ENCODE results near the gene ZNF346.

DNA sequence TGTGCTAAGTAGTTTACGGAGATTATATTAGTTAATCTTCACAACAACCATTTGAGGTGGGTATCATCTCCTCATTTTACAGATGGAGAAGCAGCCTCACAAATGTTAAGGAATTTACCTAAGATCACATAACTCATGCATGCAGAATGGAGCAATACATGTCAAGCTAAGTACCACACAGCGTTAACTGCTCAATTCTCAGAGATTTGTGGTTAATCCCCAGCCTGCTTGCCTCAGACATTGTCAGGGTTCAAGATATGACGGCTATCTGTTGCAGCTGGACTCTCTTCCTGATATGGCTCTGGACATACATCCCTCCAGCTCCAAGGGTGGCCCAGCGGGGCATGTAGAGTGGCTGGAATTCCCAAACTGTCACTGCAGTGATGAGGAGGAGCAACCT, 7.3 kb upstream of the ZNF346 start:
- no peak for TF ChIP-seq EZH2 (IDR thresholded peaks at IDR 0.05; ENCODE audit: borderline replicate concordance, low read depth, low read length, severe bottlenecking)
- TF ChIP-seq, protein P1, sequence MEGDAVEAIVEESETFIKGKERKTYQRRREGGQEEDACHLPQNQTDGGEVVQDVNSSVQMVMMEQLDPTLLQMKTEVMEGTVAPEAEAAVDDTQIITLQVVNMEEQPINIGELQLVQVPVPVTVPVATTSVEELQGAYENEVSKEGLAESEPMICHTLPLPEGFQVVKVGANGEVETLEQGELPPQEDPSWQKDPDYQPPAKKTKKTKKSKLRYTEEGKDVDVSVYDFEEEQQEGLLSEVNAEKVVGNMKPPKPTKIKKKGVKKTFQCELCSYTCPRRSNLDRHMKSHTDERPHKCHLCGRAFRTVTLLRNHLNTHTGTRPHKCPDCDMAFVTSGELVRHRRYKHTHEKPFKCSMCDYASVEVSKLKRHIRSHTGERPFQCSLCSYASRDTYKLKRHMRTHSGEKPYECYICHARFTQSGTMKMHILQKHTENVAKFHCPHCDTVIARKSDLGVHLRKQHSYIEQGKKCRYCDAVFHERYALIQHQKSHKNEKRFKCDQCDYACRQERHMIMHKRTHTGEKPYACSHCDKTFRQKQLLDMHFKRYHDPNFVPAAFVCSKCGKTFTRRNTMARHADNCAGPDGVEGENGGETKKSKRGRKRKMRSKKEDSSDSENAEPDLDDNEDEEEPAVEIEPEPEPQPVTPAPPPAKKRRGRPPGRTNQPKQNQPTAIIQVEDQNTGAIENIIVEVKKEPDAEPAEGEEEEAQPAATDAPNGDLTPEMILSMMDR (IDR thresholded peaks at IDR 0.05; ENCODE audit: borderline replicate concordance, extremely low read depth, low read length, poor library complexity, severe bottlenecking): no peak
